H1 (cell line): ENCODE results near the gene ALG5.

Source experiments
- BACH1 ChIP-seq: IDR thresholded peaks from 2 replicates; pipeline ENCODE4 v1.6.1; 2012; ENCODE audit warnings: low read length, improper control_type of control experiment
- CBX5 ChIP-seq: fragments of 300-800, 300-1000 bp; sonication (generic); IDR thresholded peaks from 2 replicates; pipeline ENCODE4 v1.7.1; 2016; ENCODE audit warnings: antibody characterized with exemption, low read length, low read depth
- EGR1 ChIP-seq: IDR thresholded peaks from 2 replicates; pipeline ENCODE4 v1.6.1; 2011; ENCODE audit warnings: low read depth, low read length, borderline replicate concordance
- EZH2 ChIP-seq: fragments of 200-600 bp; sonication (generic); IDR thresholded peaks from 2 replicates; pipeline ENCODE4 v1.7.1; 2012; ENCODE audit warnings: low read depth, mild to moderate bottlenecking, moderate library complexity, low read length, inconsistent platforms; ENCODE audit not compliant: severe bottlenecking
- GABPA ChIP-seq: IDR thresholded peaks from 2 replicates; pipeline ENCODE4 v1.6.1; 2011; ENCODE audit warnings: mild to moderate bottlenecking, low read length, moderate library complexity, borderline replicate concordance; ENCODE audit not compliant: insufficient read depth
- POLR2A ChIP-seq, 2 experiments: IDR thresholded peaks; 1 replicate in 1 of 2; 2 replicates in 1 of 2; pipeline ENCODE4 v1.6.1; 2011; ENCODE audit warnings: low read depth in 2 of 2, low read length in 2 of 2, mild to moderate bottlenecking in 2 of 2; ENCODE audit errors: control extremely low read depth in 1 of 2
- RXRA ChIP-seq: IDR thresholded peaks from 2 replicates; pipeline ENCODE4 v1.6.1; 2011; ENCODE audit warnings: low read depth, mild to moderate bottlenecking, low read length, moderate library complexity; ENCODE audit not compliant: insufficient read depth
- TAF1 ChIP-seq: IDR thresholded peaks from 2 replicates; pipeline ENCODE4 v1.6.1; 2011; ENCODE audit warnings: mild to moderate bottlenecking, low read depth, low read length
- TF ChIP-seq, protein P1 (sequence below): IDR thresholded peaks from 2 replicates; pipeline ENCODE4 v1.6.1; 2012; ENCODE audit warnings: inconsistent platforms
- TF ChIP-seq, protein P2 (sequence below), 3 experiments: IDR thresholded peaks; 1 replicate in 2 of 3; 2 replicates in 1 of 3; pipeline versions ENCODE4 v1.5.1 to v1.6.1; 2011; ENCODE audit warnings: low read length in 3 of 3, mild to moderate bottlenecking in 3 of 3, inconsistent platforms in 2 of 3, low read depth in 1 of 3, moderate library complexity in 1 of 3; ENCODE audit not compliant: insufficient read depth in 1 of 3; ENCODE audit errors: control extremely low read depth in 1 of 3
- TF ChIP-seq, protein P3 (sequence below): IDR thresholded peaks from 2 replicates; pipeline ENCODE4 v1.6.1; 2011; ENCODE audit warnings: low read length, improper control_type of control experiment

DNA sequence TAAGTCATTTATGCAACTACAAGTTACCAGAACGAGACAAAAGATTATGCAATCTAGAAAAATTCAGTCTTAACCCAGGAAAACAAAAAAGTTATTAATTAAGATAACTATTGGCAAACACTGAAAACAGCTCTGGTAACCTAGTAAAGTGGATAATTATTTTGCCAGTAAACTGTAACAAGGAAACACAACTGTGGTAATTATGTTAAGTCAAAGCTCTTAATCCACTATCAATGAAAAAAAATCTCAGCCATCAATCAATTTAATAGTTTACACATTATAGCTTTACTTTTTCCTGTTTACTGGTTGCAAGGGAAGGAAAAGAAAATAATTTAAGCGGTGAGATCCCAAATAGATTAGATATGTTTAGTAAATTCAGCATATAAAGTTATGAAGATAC lies 12.6 kb upstream of the ALG5 start:
- no peak for TF ChIP-seq TAF1
- TF ChIP-seq, protein P1, sequence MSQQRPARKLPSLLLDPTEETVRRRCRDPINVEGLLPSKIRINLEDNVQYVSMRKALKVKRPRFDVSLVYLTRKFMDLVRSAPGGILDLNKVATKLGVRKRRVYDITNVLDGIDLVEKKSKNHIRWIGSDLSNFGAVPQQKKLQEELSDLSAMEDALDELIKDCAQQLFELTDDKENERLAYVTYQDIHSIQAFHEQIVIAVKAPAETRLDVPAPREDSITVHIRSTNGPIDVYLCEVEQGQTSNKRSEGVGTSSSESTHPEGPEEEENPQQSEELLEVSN = no peak
- TF ChIP-seq, protein P2, sequence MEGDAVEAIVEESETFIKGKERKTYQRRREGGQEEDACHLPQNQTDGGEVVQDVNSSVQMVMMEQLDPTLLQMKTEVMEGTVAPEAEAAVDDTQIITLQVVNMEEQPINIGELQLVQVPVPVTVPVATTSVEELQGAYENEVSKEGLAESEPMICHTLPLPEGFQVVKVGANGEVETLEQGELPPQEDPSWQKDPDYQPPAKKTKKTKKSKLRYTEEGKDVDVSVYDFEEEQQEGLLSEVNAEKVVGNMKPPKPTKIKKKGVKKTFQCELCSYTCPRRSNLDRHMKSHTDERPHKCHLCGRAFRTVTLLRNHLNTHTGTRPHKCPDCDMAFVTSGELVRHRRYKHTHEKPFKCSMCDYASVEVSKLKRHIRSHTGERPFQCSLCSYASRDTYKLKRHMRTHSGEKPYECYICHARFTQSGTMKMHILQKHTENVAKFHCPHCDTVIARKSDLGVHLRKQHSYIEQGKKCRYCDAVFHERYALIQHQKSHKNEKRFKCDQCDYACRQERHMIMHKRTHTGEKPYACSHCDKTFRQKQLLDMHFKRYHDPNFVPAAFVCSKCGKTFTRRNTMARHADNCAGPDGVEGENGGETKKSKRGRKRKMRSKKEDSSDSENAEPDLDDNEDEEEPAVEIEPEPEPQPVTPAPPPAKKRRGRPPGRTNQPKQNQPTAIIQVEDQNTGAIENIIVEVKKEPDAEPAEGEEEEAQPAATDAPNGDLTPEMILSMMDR (IDR thresholded peaks at IDR 0.05; ENCODE audit: control extremely low read depth in 1 of 3, insufficient read depth in 1 of 3, low read depth in 1 of 3, low read length in 3 of 3) = no peak
- no peak for TF ChIP-seq EZH2
- no peak for TF ChIP-seq EGR1
- TF ChIP-seq GABPA = no peak
- TF ChIP-seq POLR2A (IDR thresholded peaks at IDR 0.05; ENCODE audit: control extremely low read depth in 1 of 2, low read depth in 2 of 2, low read length in 2 of 2) = no peak
- TF ChIP-seq, protein P3, sequence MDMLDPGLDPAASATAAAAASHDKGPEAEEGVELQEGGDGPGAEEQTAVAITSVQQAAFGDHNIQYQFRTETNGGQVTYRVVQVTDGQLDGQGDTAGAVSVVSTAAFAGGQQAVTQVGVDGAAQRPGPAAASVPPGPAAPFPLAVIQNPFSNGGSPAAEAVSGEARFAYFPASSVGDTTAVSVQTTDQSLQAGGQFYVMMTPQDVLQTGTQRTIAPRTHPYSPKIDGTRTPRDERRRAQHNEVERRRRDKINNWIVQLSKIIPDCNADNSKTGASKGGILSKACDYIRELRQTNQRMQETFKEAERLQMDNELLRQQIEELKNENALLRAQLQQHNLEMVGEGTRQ = no peak
- TF ChIP-seq CBX5 = no peak
- no peak for TF ChIP-seq RXRA
- no peak for TF ChIP-seq BACH1
